HL-60 (cell line): ENCODE results near the gene ACVR1B.

Source experiments
- DNase-seq, 2 experiments: peaks; one replicate each; pipeline ENCODE4 v3.0.0-alpha.2; 2010 to 2020; ENCODE audit warnings: low read depth in 1 of 2, low spot score in 1 of 2
- H3K27ac ChIP-seq: fragments of 250-450 bp; sonication (Bioruptor Pico); replicated peaks from 2 replicates; pipeline ENCODE4 v1.5.1; 2020; ENCODE audit warnings: mild to moderate bottlenecking, moderate library complexity
- H3K27me3 ChIP-seq: fragments of 250-450 bp; sonication (Bioruptor Pico); 2 replicates; pipeline ENCODE4 v1.5.1; 2021; ENCODE audit warnings: mild to moderate bottlenecking, moderate library complexity; ENCODE audit not compliant: insufficient read depth, poor library complexity, severe bottlenecking
- H3K4me3 ChIP-seq: replicated peaks from 2 replicates; pipeline ENCODE4 v1.5.1; 2011; ENCODE audit warnings: mild to moderate bottlenecking, control low read depth, low read length; ENCODE audit not compliant: insufficient read depth
- GABPA ChIP-seq: IDR thresholded peaks from 2 replicates; pipeline ENCODE4 v1.6.1; 2012; ENCODE audit warnings: low read depth
- POLR2AphosphoS5 ChIP-seq: IDR thresholded peaks from 2 replicates; pipeline ENCODE4 v1.6.1; 2012; ENCODE audit warnings: low read depth
- SPI1 ChIP-seq: IDR thresholded peaks from 2 replicates; pipeline ENCODE4 v1.6.1; 2012; ENCODE audit warnings: low read depth, mild to moderate bottlenecking, borderline replicate concordance
- TF ChIP-seq, protein P1 (sequence below): IDR thresholded peaks from one replicate; pipeline ENCODE4 v1.5.1; 2011; ENCODE audit warnings: low read length, control low read depth, inconsistent platforms; ENCODE audit not compliant: insufficient read depth
- TF ChIP-seq, protein P2 (sequence below): IDR thresholded peaks from 2 replicates; pipeline ENCODE4 v1.6.1; 2012; ENCODE audit warnings: low read depth; ENCODE audit not compliant: insufficient replicate concordance

The ACVR1B gene

DNA sequence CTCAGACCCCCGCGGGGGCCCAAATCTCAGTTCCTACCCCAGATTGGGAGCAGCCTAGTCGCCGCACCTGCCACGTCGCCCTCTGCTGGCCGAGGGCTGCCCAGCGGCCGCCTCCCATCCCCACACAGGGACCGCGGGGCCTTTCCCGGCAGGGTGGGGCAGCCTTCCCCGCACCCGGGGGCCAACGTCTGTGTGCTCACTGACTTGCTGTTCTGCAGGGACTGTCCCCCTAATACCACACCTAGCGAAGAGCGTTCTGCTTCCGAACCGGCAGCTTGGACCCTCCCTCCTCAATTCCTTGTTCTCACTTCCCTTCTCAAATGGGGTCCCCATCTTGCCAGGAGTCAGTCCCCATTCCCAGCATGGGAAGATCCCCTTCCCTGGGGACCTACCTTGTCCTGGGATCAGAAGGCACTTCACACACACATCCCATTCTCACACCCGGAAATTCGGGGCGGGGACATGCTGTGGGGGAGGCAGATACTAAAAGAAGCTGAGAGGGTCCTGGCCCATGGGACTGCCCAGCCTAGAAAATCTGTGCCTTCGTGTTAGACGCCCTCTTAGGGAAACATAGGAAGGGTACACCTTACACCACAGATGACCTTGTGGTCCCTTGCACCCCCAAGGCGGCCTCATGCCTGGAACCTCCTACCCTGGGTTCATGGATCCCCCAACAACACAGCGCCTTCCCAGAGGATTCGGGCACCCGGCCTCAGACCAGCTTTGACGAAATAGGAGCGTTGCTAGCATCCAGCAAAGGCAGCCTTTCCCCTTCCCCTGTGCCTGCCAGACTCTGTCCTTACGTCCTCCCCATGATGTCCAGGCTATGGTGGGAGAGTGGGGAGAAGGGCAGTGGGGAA, 27.8 kb upstream of the ACVR1B start:
- peak in 1 of 2 experiments; percentile 22 for DNase-seq
- H3K4me3 ChIP-seq, result no peak overlapping the region

DNA sequence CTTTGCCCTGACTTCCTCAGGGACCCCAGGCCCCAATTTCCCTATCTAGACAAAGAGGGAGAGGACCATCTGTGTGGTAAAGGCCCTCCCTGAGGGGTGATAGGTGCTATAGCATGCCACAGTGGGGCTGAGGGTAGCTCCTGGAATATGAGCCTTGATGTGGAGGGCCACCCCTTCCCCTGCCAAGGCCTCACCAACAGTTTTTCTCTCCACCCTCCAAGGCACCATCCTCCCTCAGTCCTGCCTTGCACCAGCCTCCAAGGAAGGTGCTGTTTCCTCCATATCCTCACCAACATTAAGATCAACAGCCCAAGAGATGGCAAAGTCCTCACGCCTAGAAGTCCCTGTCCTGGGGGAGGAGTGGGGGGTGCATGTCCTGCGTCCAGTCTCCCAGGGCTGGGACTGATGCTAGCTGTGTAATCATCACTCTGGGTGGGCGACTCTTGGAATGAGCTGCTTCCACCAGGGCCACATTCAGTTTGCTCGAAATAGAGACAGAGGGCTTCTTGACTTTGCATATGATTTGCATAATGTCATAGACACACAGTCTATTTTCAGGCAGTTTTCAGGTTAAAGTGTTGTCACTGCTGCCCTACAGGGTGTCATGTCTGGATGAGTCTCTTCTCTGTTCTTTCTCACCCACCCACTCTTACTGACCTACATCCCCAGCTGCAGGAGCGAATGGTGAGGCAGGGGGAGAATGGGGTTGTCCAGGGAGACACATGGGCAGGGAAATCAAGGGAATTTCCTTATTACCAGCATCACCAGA, 26.8 kb upstream of the ACVR1B start:
- TF ChIP-seq SPI1, result no peak
- TF ChIP-seq, protein P1, sequence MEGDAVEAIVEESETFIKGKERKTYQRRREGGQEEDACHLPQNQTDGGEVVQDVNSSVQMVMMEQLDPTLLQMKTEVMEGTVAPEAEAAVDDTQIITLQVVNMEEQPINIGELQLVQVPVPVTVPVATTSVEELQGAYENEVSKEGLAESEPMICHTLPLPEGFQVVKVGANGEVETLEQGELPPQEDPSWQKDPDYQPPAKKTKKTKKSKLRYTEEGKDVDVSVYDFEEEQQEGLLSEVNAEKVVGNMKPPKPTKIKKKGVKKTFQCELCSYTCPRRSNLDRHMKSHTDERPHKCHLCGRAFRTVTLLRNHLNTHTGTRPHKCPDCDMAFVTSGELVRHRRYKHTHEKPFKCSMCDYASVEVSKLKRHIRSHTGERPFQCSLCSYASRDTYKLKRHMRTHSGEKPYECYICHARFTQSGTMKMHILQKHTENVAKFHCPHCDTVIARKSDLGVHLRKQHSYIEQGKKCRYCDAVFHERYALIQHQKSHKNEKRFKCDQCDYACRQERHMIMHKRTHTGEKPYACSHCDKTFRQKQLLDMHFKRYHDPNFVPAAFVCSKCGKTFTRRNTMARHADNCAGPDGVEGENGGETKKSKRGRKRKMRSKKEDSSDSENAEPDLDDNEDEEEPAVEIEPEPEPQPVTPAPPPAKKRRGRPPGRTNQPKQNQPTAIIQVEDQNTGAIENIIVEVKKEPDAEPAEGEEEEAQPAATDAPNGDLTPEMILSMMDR, result no peak
- H3K27ac ChIP-seq, result no peak overlapping the region

More for the DNA sequence above, 27.8 kb upstream of the ACVR1B start:
- Histone ChIP-seq H3K27ac (no peak overlapping the region), H3K27me3 (no peaks in the 10 kb centered on the region)
- TF ChIP-seq, protein P1, result peak; percentile 45
- no peak for TF ChIP-seq POLR2AphosphoS5

DNA sequence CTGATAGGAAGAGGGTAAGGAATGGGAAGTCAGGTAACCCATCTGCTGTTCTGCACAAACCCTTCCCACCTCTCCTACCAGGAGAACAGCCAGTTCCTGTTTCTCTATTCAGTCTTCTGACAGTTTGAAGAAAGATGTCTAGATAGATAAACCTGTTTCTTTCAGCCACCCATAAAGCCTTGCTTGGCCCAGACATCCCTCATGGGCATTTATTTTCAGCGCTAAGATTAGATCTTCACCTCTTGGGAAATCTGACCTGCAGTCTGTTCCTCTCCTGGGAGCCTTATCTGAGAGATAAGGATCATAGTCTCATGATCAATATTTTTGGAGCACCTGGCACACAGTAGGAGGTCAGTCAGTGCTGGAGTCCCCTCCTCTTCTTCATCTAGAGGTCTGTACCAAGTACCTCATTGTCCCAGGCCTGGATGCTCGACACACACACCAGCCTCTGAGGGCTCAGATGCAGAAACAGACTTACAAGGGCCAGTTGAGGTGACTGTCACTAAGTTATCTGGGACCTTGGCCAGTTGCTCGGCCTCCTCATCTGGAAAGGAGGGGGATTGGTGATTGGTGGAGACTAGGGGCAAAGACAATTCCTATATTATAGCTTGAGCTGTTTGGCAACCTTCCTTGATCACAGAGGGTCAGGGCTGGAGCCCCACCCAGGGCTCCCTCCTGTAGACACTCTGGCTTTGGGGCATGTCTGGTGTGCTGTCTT, 26.0 kb upstream of the ACVR1B start:
- DNase-seq, result no peak

More for the DNA sequence above, 26.8 kb upstream of the ACVR1B start:
- no peak overlapping the region for H3K4me3 ChIP-seq
- DNase-seq, result no peak
- H3K27me3 ChIP-seq, result no peaks in the 10 kb centered on the region

More for the DNA sequence above, 26.0 kb upstream of the ACVR1B start:
- Histone ChIP-seq H3K4me3 (no peak overlapping the region), H3K27me3 (no peaks in the 10 kb centered on the region), H3K27ac (no peak overlapping the region)
- TF ChIP-seq SPI1 (peak; percentile 74), POLR2AphosphoS5 (no peak), GABPA (no peak)
- TF ChIP-seq, protein P2, sequence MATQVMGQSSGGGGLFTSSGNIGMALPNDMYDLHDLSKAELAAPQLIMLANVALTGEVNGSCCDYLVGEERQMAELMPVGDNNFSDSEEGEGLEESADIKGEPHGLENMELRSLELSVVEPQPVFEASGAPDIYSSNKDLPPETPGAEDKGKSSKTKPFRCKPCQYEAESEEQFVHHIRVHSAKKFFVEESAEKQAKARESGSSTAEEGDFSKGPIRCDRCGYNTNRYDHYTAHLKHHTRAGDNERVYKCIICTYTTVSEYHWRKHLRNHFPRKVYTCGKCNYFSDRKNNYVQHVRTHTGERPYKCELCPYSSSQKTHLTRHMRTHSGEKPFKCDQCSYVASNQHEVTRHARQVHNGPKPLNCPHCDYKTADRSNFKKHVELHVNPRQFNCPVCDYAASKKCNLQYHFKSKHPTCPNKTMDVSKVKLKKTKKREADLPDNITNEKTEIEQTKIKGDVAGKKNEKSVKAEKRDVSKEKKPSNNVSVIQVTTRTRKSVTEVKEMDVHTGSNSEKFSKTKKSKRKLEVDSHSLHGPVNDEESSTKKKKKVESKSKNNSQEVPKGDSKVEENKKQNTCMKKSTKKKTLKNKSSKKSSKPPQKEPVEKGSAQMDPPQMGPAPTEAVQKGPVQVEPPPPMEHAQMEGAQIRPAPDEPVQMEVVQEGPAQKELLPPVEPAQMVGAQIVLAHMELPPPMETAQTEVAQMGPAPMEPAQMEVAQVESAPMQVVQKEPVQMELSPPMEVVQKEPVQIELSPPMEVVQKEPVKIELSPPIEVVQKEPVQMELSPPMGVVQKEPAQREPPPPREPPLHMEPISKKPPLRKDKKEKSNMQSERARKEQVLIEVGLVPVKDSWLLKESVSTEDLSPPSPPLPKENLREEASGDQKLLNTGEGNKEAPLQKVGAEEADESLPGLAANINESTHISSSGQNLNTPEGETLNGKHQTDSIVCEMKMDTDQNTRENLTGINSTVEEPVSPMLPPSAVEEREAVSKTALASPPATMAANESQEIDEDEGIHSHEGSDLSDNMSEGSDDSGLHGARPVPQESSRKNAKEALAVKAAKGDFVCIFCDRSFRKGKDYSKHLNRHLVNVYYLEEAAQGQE, result no peak
- TF ChIP-seq, protein P1, result no peak
